Nephron progenitor cell (in vitro differentiated cells): ENCODE results near the gene LPIN1.

Source experiments
- DNase-seq: peaks from one replicate; pipeline ENCODE4 v3.0.0; 2021
- H3K27ac Mint-ChIP-seq: 2 replicates; pipeline ENCODE4 v1.8.0; 2021; ENCODE audit warnings: mild to moderate bottlenecking, moderate library complexity, mixed read lengths
- H3K27me3 Mint-ChIP-seq: 2 replicates; pipeline ENCODE4 v1.8.0; 2021; ENCODE audit warnings: mild to moderate bottlenecking, low read depth, mixed read lengths; ENCODE audit not compliant: poor library complexity
- H3K36me3 Mint-ChIP-seq: 2 replicates; pipeline ENCODE4 v1.8.0; 2021; ENCODE audit warnings: low read depth, mixed read lengths
- H3K4me1 Mint-ChIP-seq: 2 replicates; pipeline ENCODE4 v1.8.0; 2021; ENCODE audit warnings: mixed read lengths
- H3K4me3 Mint-ChIP-seq: 2 replicates; pipeline ENCODE4 v1.8.0; 2021; ENCODE audit warnings: mild to moderate bottlenecking, moderate library complexity, mixed read lengths
- H3K9me3 Mint-ChIP-seq: 2 replicates; pipeline ENCODE4 v1.8.0; 2021; ENCODE audit warnings: mild to moderate bottlenecking, moderate library complexity, mixed read lengths
- CTCF ChIP-seq: fragments of 200-600 bp; sonication (generic); IDR thresholded peaks from 2 replicates; pipeline ENCODE4 v1.5.0; 2021; ENCODE audit warnings: antibody characterized with exemption

The LPIN1 gene

GRCh38 chr2:11770531-11771188, 24.2 kb downstream of the LPIN1 start:
- peaks cover 11% of the 10 kb centered on the region for H3K4me1 Mint-ChIP-seq
- DNase-seq: no peak
- H3K4me3 Mint-ChIP-seq: no peak overlapping the region
- peak overlapping the region; percentile 53 for H3K27ac Mint-ChIP-seq
- H3K36me3 Mint-ChIP-seq: peaks cover 96% of the 10 kb centered on the region
- H3K9me3 Mint-ChIP-seq: peaks cover 5% of the 10 kb centered on the region
- H3K27me3 Mint-ChIP-seq: no peaks in the 10 kb centered on the region
- TF ChIP-seq CTCF: no peak

- no peak for TF ChIP-seq CTCF
- Mint-ChIP-seq H3K27ac (no peak overlapping the region), H3K27me3 (no peaks in the 10 kb centered on the region), H3K36me3 (peaks cover 93% of the 10 kb centered on the region), H3K4me3 (no peak overlapping the region), H3K9me3 (peaks cover 5% of the 10 kb centered on the region), H3K4me1 (peaks cover 24% of the 10 kb centered on the region)
- no peak for DNase-seq
Observed at GRCh38 chr2:11771971-11772615, 25.7 kb downstream of the LPIN1 start.

- Mint-ChIP-seq H3K9me3 (peaks cover 5% of the 10 kb centered on the region), H3K27ac (no peak overlapping the region), H3K36me3 (peaks cover 92% of the 10 kb centered on the region), H3K4me1 (peaks cover 35% of the 10 kb centered on the region), H3K27me3 (no peaks in the 10 kb centered on the region), H3K4me3 (no peak overlapping the region)
- TF ChIP-seq CTCF: no peak
- DNase-seq: no peak
Observed at GRCh38 chr2:11773111-11773510, 26.7 kb downstream of the LPIN1 start.

GRCh38 chr2:11773747-11774525, 27.5 kb downstream of the LPIN1 start:
- no peak for DNase-seq
- H3K4me1 Mint-ChIP-seq: peaks cover 43% of the 10 kb centered on the region
- peaks cover 5% of the 10 kb centered on the region for H3K9me3 Mint-ChIP-seq
- peak overlapping the region; percentile 15 for H3K27ac Mint-ChIP-seq
- H3K4me3 Mint-ChIP-seq: no peak overlapping the region
- peaks cover 87% of the 10 kb centered on the region for H3K36me3 Mint-ChIP-seq
- TF ChIP-seq CTCF: no peak
- no peaks in the 10 kb centered on the region for H3K27me3 Mint-ChIP-seq

GRCh38 chr2:11774600-11774999, 28.2 kb downstream of the LPIN1 start:
- Mint-ChIP-seq H3K27me3 (no peaks in the 10 kb centered on the region), H3K36me3 (peaks cover 84% of the 10 kb centered on the region), H3K9me3 (peaks cover 5% of the 10 kb centered on the region), H3K4me1 (peaks cover 49% of the 10 kb centered on the region), H3K4me3 (no peak overlapping the region), H3K27ac (peak overlapping the region; percentile 15)
- TF ChIP-seq CTCF: no peak
- no peak for DNase-seq
